Neural crest cell (in vitro differentiated cells): Measurements from ENCODE around the gene ECEL1. TPM values are rescaled to one million over a fixed set of nuclear protein-coding genes. Genes with fewer than 3 reads are reported as not detected.
A peak's percentile ranks its signal among the peaks of the same experiment; 100 is the strongest.

ENCODE experiments used
- DNase-seq: peaks from one replicate; pipeline ENCODE4 v3.0.0; 2021; ENCODE audit warnings: low read depth, mixed read lengths, low spot score
- H3K27ac Mint-ChIP-seq: one replicate; pipeline ENCODE4 v1.8.0; 2021; ENCODE audit warnings: mild to moderate bottlenecking, mixed read lengths; ENCODE audit not compliant: unreplicated experiment
- H3K27me3 Mint-ChIP-seq: 2 replicates; pipeline ENCODE4 v1.8.0; 2021; ENCODE audit warnings: low read depth, mild to moderate bottlenecking, mixed read lengths
- H3K36me3 Mint-ChIP-seq: 2 replicates; pipeline ENCODE4 v1.8.0; 2021; ENCODE audit warnings: low read depth, mild to moderate bottlenecking, mixed read lengths
- H3K4me1 Mint-ChIP-seq: 2 replicates; pipeline ENCODE4 v1.8.0; 2021; ENCODE audit warnings: mixed read lengths
- H3K4me3 Mint-ChIP-seq: one replicate; pipeline ENCODE4 v1.8.0; 2021; ENCODE audit warnings: mild to moderate bottlenecking, mixed read lengths
- H3K9me3 Mint-ChIP-seq: 2 replicates; pipeline ENCODE4 v1.8.0; 2021; ENCODE audit warnings: mixed read lengths
- total RNA-seq: library from RNA; stranded (reverse); gene quantifications from 2 replicates; pipeline ENCODE4 v1.2.1, GENCODE V29; 2021
- TF ChIP-seq, protein P1 (sequence below): fragments of 200-600 bp; sonication (generic); conservative IDR thresholded peaks from 2 replicates; pipeline ENCODE4 v1.5.0; 2021; ENCODE audit warnings: antibody characterized with exemption, mild to moderate bottlenecking

ECEL1 gene
- total RNA-seq, 1 donor from 2014 or later, result 43.9 TPM

DNA sequence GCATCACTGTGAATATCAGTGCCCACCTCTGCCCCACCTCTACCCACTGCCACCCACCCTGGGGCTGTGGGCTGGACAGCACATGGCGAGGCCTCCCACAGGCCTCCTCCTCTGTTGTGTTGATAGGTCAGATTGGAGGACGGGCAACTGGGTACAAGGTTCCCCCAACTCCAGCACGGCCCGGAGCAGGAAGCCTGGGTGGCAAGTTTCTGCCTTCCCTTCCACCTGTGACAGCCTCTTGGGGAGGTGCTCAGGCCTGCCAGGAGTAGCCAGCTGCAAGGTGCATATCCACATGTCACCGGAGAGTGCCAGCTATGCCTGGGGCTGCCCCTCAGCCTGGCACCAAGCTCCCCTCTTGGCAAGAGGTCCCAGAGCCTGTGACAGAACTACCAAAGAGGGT is 6.9 kb upstream of the ECEL1 start:
- H3K36me3 Mint-ChIP-seq, result no peaks in the 10 kb centered on the region
- H3K27ac Mint-ChIP-seq, result no peak overlapping the region
- TF ChIP-seq, protein P1, sequence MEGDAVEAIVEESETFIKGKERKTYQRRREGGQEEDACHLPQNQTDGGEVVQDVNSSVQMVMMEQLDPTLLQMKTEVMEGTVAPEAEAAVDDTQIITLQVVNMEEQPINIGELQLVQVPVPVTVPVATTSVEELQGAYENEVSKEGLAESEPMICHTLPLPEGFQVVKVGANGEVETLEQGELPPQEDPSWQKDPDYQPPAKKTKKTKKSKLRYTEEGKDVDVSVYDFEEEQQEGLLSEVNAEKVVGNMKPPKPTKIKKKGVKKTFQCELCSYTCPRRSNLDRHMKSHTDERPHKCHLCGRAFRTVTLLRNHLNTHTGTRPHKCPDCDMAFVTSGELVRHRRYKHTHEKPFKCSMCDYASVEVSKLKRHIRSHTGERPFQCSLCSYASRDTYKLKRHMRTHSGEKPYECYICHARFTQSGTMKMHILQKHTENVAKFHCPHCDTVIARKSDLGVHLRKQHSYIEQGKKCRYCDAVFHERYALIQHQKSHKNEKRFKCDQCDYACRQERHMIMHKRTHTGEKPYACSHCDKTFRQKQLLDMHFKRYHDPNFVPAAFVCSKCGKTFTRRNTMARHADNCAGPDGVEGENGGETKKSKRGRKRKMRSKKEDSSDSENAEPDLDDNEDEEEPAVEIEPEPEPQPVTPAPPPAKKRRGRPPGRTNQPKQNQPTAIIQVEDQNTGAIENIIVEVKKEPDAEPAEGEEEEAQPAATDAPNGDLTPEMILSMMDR, result no peak
- H3K27me3 Mint-ChIP-seq, result peaks cover 21% of the 10 kb centered on the region
- H3K4me3 Mint-ChIP-seq, result no peak overlapping the region
- no peak for DNase-seq
- H3K9me3 Mint-ChIP-seq, result peaks cover 2% of the 10 kb centered on the region
- H3K4me1 Mint-ChIP-seq, result peaks cover 30% of the 10 kb centered on the region

DNA sequence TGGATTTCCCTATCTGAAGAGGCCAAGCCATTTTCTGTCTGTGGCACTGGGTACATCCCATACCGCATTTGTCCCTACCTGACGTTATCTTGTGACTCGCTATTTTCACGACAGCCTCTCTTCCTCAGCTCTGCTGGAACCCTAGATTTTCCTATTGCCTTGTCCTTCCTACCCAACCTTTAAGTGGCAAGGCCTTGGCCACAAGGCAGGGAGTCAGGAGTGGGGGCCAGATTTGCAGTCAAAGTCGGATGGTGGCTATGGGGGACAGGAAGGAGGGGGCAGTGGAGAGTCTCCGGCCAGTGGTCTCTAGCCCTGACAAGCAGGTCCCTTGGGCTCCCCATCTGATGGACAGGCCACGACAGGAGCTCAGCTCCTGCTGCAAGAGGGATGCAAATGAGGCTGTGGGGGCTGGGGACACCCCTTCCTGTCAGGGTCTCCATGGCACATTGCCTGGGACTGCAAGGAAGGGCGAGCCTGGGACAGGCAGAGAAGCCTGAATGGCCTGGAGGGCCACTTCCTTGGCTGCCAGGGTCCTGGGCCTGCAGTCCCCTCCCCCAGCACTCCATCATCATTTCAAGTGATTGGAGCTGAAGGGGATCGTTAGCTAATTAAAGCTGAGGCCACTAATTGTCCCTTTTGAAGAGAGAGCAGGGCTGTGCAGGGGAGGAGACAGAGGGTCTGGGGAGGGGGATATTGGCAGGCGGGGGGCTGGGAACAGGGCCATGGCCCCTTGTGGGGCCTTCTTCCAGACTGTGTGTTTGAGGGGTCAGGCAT is 6.3 kb upstream of the ECEL1 start:
- H3K4me1 Mint-ChIP-seq, result peaks cover 37% of the 10 kb centered on the region
- no peak overlapping the region for H3K27ac Mint-ChIP-seq
- TF ChIP-seq, protein P1, result no peak
- peaks cover 2% of the 10 kb centered on the region for H3K9me3 Mint-ChIP-seq
- no peaks in the 10 kb centered on the region for H3K36me3 Mint-ChIP-seq
- H3K27me3 Mint-ChIP-seq, result peaks cover 27% of the 10 kb centered on the region
- no peak overlapping the region for H3K4me3 Mint-ChIP-seq
- no peak for DNase-seq

DNA sequence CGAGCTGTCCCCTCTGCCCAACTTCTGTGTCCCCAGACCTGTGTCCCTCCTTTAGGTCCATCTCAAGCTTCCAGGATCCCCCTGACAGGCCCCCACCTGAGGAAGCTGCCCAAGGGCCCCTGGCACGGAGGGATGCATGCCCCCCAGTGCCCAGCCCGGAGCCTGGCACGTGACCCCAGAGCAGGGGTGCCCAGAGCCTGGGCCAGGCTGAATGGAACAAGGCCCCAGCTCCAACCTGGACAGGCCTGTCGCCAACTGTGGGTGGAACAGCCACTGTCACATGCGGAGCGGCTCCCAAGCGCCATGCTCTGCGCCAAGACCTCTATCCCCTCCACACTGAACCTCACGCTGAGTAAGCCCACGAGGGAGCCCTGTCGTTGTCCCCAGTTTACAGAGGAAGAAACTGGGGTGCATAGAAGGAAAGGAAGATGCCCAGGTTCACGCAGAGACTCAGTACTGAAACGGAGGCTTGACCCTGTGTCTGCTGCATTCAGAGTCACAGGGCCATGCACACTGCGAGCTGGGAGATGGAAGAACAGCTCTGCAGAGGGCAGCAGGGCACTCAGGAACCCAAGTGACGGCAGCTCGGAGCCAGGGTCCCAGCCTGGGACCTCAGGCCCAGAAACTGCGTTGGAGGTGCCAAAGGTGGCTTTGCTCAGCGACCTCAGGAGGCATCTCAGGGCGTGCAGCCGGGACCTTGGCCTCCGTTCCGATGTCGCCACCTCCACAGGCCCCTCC is 5.5 kb upstream of the ECEL1 start:
- peaks cover 35% of the 10 kb centered on the region for H3K4me1 Mint-ChIP-seq
- H3K9me3 Mint-ChIP-seq, result no peaks in the 10 kb centered on the region
- no peaks in the 10 kb centered on the region for H3K36me3 Mint-ChIP-seq
- no peak overlapping the region for H3K27ac Mint-ChIP-seq
- H3K4me3 Mint-ChIP-seq, result no peak overlapping the region
- peaks cover 32% of the 10 kb centered on the region for H3K27me3 Mint-ChIP-seq
- no peak for DNase-seq
- TF ChIP-seq, protein P1, result no peak

DNA sequence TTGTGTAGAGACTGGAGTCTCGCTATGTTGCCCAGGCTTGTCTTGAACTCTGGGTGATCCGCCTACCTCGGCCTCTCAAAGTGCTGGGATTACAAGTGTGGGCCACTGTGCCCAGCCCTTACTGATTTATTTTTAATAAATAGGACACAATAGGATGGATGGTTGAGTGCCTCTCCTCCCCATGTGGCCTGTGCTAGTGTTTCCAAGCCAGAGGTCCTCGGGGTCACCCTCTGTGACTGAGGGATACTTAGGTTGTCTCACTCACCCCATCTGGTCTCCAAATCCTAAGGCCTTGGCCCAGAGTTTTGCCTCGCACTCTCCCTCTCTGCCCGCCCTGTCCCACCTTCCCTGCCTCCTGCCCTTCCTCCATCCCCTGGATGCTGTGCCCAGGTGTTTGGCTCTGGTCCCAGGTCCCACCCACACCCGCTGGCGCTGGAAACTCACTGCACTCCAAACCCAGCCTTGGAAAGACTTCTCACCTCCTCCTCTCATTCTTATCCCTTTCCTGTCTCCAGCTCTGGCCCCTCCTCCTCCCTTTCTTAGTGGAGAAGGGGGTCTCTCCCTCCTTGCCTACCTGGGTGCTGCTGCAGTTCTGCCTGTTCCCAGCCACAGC is 4.7 kb upstream of the ECEL1 start:
- H3K36me3 Mint-ChIP-seq, result no peaks in the 10 kb centered on the region
- H3K4me1 Mint-ChIP-seq, result peaks cover 29% of the 10 kb centered on the region
- TF ChIP-seq, protein P1, result no peak
- no peak overlapping the region for H3K4me3 Mint-ChIP-seq
- H3K27ac Mint-ChIP-seq, result no peak overlapping the region
- DNase-seq, result no peak
- H3K9me3 Mint-ChIP-seq, result no peaks in the 10 kb centered on the region
- H3K27me3 Mint-ChIP-seq, result peaks cover 35% of the 10 kb centered on the region

DNA sequence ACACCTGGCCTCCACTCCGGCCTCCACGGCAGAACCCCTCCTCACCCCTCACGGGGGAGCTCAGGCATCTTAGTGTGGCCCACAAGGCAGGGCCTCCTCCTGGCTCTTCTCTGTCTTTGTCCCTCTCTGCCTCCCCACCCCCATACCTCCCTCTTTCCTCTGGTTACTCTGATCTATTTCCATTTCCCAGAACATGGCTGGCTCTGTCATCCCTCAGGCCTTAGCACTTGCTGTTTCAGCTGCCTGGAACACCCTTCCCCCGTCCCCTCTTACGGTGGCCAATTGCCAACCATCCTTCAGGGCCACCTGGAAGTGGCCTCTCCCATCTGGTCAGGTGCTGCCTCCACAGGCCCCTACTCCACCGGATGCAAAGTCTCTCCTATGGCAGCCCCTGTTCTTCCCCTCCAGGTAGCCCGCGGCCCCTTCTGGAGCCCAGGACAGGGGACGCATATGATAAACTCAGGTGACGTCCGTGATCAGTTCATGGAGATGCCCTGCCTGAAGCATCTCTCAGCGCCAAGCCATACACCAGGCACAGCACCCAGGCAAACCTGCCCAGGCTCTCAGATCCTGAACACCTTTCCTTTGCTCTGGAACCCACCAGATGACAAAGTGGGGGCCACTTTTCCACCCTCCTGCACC is 3.6 kb upstream of the ECEL1 start:
- peaks cover 43% of the 10 kb centered on the region for H3K27me3 Mint-ChIP-seq
- H3K36me3 Mint-ChIP-seq, result no peaks in the 10 kb centered on the region
- no peak overlapping the region for H3K4me3 Mint-ChIP-seq
- peak overlapping the region; percentile 86 for H3K27ac Mint-ChIP-seq
- H3K4me1 Mint-ChIP-seq, result peaks cover 24% of the 10 kb centered on the region
- TF ChIP-seq, protein P1, result no peak
- no peak for DNase-seq
- H3K9me3 Mint-ChIP-seq, result no peaks in the 10 kb centered on the region
